HepG2 (cell line): ENCODE measurements around the gene TRH. TPM values are rescaled to one million over a fixed set of nuclear protein-coding genes. Genes with fewer than 3 reads are reported as not detected.
A peak's percentile ranks its signal among the peaks of the same experiment; 100 is the strongest.
"Not testable (repeated sequence)": the region's sequence is repeated elsewhere in the genome, so short reads cannot be mapped to it uniquely, and the experiment has no call there.

Source experiments
- ATAC-seq: fragments of 200-7000 bp; cut with Tn5 transposase; 3 replicates; pipeline ENCODE4 v1.9.1; 2020; ENCODE audit warnings: mild to moderate bottlenecking, moderate library complexity
- BruUV-seq: library from RNA; stranded (reverse); fragments of 400-500 nt; replicated peaks from 2 replicates; lab custom pipeline; 2021; lab: Mats Ljungman, UMichigan
- CTCF ChIA-PET: fragments of 300-600 bp; formaldehyde crosslinking; extraction: SDS; loops from one replicate; lab custom pipeline; 2021; ENCODE audit warnings: low total read pairs, inconsistent platforms, low intra/inter-chr PET ratio; lab: Yijun Ruan, JAX
- POLR2A ChIA-PET: fragments of 350-600 bp; sonication (Branson Sonifier 250); formaldehyde crosslinking; loops from one replicate; lab custom pipeline; 2020; ENCODE audit warnings: antibody characterized with exemption, inconsistent platforms; lab: Yijun Ruan, JAX
- DNase-seq: peaks from one replicate; pipeline ENCODE4 v3.0.0-alpha.2; 2015; ENCODE audit warnings: low spot score
- FAIRE-seq: peaks from 3 replicates; lab custom pipeline; 2011; peaks lifted over from hg19 to GRCh38; lab: Jason Lieb, UNC
- H2AFZ ChIP-seq: one replicate; pipeline ENCODE4 v1.6.1; 2011; ENCODE audit warnings: low read length, inconsistent platforms
- H3K27ac ChIP-seq: fragments of 300-600 bp; 3 replicates; pipeline ENCODE4 v1.8.0; 2011; ENCODE audit warnings: mixed run types, mild to moderate bottlenecking, mixed read lengths, low read length, inconsistent platforms; ENCODE audit not compliant: insufficient read depth; ENCODE audit errors: extremely low read length
- H3K27me3 ChIP-seq, 2 experiments: fragments of 200-600 bp in 1 of 2; 2 replicates in 1 of 2; 3 replicates in 1 of 2; pipeline versions ENCODE4 v1.6.0 to v1.8.0; 2011; ENCODE audit warnings: low read length in 2 of 2, mild to moderate bottlenecking in 2 of 2, moderate library complexity in 2 of 2, inconsistent platforms in 1 of 2; ENCODE audit not compliant: insufficient read depth in 2 of 2, control insufficient read depth in 1 of 2
- H3K36me3 ChIP-seq, 2 experiments: fragments of 200-600 bp in 1 of 2; replicated peaks in 1 of 2; 2 replicates in 1 of 2; 3 replicates in 1 of 2; pipeline versions ENCODE4 v1.5.1 to v1.8.0; 2011; ENCODE audit warnings: low read length in 2 of 2, inconsistent platforms in 1 of 2; ENCODE audit not compliant: insufficient read depth in 2 of 2, control insufficient read depth in 1 of 2
- H3K4me1 ChIP-seq: 2 replicates; pipeline ENCODE4 v1.5.1; 2012; ENCODE audit warnings: low read length, inconsistent platforms; ENCODE audit not compliant: insufficient read depth
- H3K4me2 ChIP-seq: 2 replicates; pipeline ENCODE4 v1.6.0; 2011; ENCODE audit warnings: low read depth, low read length, inconsistent platforms
- H3K4me3 ChIP-seq, 3 experiments: fragments of 200-600 bp in 1 of 3; sonication (generic), shearing (Covaris generic) in 1 of 3; replicated peaks in 1 of 3; 2 replicates each; pipeline ENCODE4 v1.5.1; 2011 to 2016; ENCODE audit warnings: low read length in 3 of 3, inconsistent platforms in 2 of 3, low read depth in 2 of 3, mild to moderate bottlenecking in 2 of 3, control low read depth in 1 of 3, mixed read lengths in 1 of 3; ENCODE audit not compliant: insufficient read depth in 1 of 3
- H3K79me2 ChIP-seq: one replicate; pipeline ENCODE4 v1.6.1; 2011; ENCODE audit warnings: low read length, inconsistent platforms; ENCODE audit not compliant: insufficient read depth
- H3K9ac ChIP-seq: 2 replicates; pipeline ENCODE4 v1.6.0; 2011; ENCODE audit warnings: mild to moderate bottlenecking, low read depth, low read length, inconsistent platforms; ENCODE audit not compliant: insufficient read depth
- H3K9me3 ChIP-seq: 2 replicates; pipeline ENCODE4 v1.5.1; 2012; ENCODE audit warnings: mild to moderate bottlenecking, low read length
- H4K20me1 ChIP-seq: 2 replicates; pipeline ENCODE4 v1.6.0; 2011; ENCODE audit warnings: inconsistent platforms, mild to moderate bottlenecking, low read length, moderate library complexity; ENCODE audit not compliant: insufficient read depth
- CTCF ChIP-seq: sonication (generic); formaldehyde crosslinking; IDR thresholded peaks from 2 replicates; pipeline ENCODE4 v1.5.0; 2020; ENCODE audit warnings: mild to moderate bottlenecking, missing genetic modification reagents, moderate library complexity
- RAD21 ChIP-seq: fragments of 450-650 bp; formaldehyde crosslinking; IDR thresholded peaks from 2 replicates; pipeline ENCODE4 v1.5.0; 2020; ENCODE audit warnings: mild to moderate bottlenecking
- STAG1 ChIP-seq: sonication (generic); formaldehyde crosslinking; IDR thresholded peaks from 2 replicates; pipeline ENCODE4 v1.4.0; 2020; ENCODE audit warnings: missing genetic modification reagents
- YY1 ChIP-seq: IDR thresholded peaks from 2 replicates; pipeline ENCODE4 v1.6.1; 2011; ENCODE audit warnings: low read length, low read depth, moderate library complexity, mild to moderate bottlenecking; ENCODE audit not compliant: insufficient read depth, insufficient replicate concordance
- ZFX ChIP-seq: sonication (generic); formaldehyde crosslinking; IDR thresholded peaks from 2 replicates; pipeline ENCODE4 v1.4.0; 2020; ENCODE audit warnings: mild to moderate bottlenecking, low read depth, missing genetic modification reagents, moderate library complexity
- ZFY ChIP-seq: sonication (generic); formaldehyde crosslinking; IDR thresholded peaks from 2 replicates; pipeline ENCODE4 v1.4.0; 2020; ENCODE audit warnings: missing genetic modification reagents
- ZNF205 ChIP-seq: IDR thresholded peaks from 2 replicates; pipeline ENCODE4 v1.6.1; 2018; ENCODE audit warnings: missing biosample characterization, missing genetic modification reagents
- ZNF263 ChIP-seq: sonication (generic); formaldehyde crosslinking; IDR thresholded peaks from 2 replicates; pipeline ENCODE4 v1.4.0; 2020; ENCODE audit warnings: missing genetic modification reagents
- ZNF777 ChIP-seq: sonication (generic); formaldehyde crosslinking; IDR thresholded peaks from 2 replicates; pipeline ENCODE4 v1.4.0; 2020; ENCODE audit warnings: missing genetic modification reagents
- WGBS: methylation state at CpG from one replicate; pipeline ENCODE4 v1.1.6; 2017; ENCODE audit warnings: low lambda C conversion rate; 5-methylcytosine and 5-hydroxymethylcytosine counted together
- in situ Hi-C: cut with HindIII; loops from 2 replicates; pipeline ENCODE4 v1.10.0; 2017; ENCODE audit warnings: low pct_unique_long_range_greater_than_20kb; ENCODE audit not compliant: extremely low pct_ligation_motif_present
- intact Hi-C: fragments of 100-400 bp; cut with micrococcal nuclease; formaldehyde crosslinking; loops from one replicate; pipeline ENCODE4 v1.10.0; 2022; ENCODE audit not compliant: unreplicated experiment
- polyA plus RNA-seq, 8 experiments: library from polyadenylated mRNA; depleted of rRNA in 3 of 8; stranded (reverse) in 7 of 8; unstranded in 1 of 8; fragments of >200 nt; fragmentation: Illumina TruSeq in 4 of 8; extraction: Trizol in 4 of 8; gene quantifications; 2 replicates each; pipeline versions ENCODE4 v1.2.1 to v1.2.3, GENCODE V29; 2011 to 2016; ENCODE audit warnings: low read depth in 4 of 8, missing spikeins in 1 of 8, mixed read lengths in 1 of 8; ENCODE audit not compliant: insufficient read depth in 1 of 8
- total RNA-seq, 5 experiments: library from RNA; depleted of rRNA; stranded (reverse); fragments of >200 nt; fragmentation: Illumina TruSeq; extraction: Trizol; gene quantifications; 2 replicates each; pipeline ENCODE4 v1.2.3, GENCODE V29; 2016; ENCODE audit warnings: low read depth in 1 of 5
- TF ChIP-seq, protein P1 (sequence below): sonication (generic); formaldehyde crosslinking; IDR thresholded peaks from 2 replicates; pipeline ENCODE4 v1.5.1; 2020; ENCODE audit warnings: mild to moderate bottlenecking, missing genetic modification reagents, moderate library complexity

Gene TRH
- total and polyA plus RNA-seq, 2 of the 13 experiments (the other 11 are each of a cell fraction or from before 2014, with no cell fraction given) = not detected

DNA sequence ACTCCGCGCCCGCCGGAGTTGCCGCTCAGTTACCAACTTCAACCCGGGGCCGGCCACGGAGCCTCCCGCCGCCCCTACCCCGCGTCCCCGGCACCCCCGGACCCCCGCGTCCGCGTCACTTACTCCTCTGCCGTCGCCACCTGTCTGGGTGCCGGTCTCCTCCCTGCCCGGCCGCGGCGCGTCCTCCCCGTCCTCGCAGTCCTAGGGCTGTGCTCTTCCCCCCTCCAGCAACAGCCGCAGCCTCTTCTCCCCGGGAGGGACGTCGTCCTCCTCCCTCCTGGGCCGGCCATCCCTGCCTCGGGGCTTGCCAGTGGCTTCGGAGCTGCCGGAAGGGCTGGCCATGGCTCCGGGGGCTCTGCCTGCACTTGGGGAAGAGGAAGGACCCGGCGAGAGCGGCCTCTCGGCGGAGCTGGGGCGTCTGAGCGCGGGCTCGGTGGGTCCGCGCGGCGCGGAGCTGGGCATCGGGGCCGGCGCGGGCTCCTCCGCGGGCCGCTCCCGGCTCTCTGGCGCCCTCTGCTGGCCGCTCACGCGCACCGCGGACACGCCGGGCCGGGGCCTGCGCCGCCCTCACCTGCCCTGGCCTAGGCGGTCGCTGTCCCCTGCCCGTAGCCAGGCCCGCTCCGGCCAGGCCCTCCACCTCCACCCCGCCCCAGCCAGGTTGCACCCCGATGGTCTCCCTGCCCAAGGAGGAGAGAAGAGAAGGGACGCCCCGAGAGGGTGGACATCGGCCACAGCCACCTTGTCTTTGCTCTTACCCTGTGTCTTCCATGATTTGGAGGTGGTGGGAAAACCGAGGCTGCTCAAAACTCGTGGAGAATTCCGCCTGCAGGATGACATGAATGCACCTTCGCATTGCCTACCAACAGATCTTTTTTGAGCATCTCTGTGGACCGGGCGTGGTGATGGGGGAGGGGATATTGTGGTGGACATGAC, 28.4 kb downstream of the TRH start:
- H4K20me1 ChIP-seq, POLR2A ChIA-PET, in situ Hi-C loops, H3K9me3 ChIP-seq, H3K27me3 ChIP-seq, H3K4me1 ChIP-seq, FAIRE-seq, BruUV-seq, H2AFZ ChIP-seq, DNase-seq, H3K36me3 ChIP-seq, H3K27ac ChIP-seq, H3K9ac ChIP-seq, H3K79me2 ChIP-seq: not testable (repeated sequence)
- CTCF ChIA-PET = interaction anchor here (1.4 to 1.6 kb wide), 2 partner anchors 61 to 96 kb away, joined by 3 to 18 read pairs; no protein-coding TSS in a partner anchor
- WGBS = 12% methylated on average over 13 of the region's 86 CpGs
- TF ChIP-seq YY1 (peak; percentile 37), ZNF777 (CRISPR knock-in tag) (peak; percentile 60; the same call in 1 of the 2 replicates), ZNF205 (CRISPR knock-in tag) (peak; percentile 62; the same call in 1 of the 2 replicates), CTCF (CRISPR knock-in tag) (peak; percentile 58; the same call in 1 of the 2 replicates), STAG1 (CRISPR knock-in tag) (peak; percentile 66), ZFX (CRISPR knock-in tag) (peak; percentile 32; the same call in 1 of the 2 replicates), ZNF263 (CRISPR knock-in tag) (peak; percentile 63), ZFY (CRISPR knock-in tag) (peak; percentile 32; the same call in 1 of the 2 replicates), RAD21 (CRISPR knock-in tag) (peak; percentile 92)
- TF ChIP-seq, protein P1, sequence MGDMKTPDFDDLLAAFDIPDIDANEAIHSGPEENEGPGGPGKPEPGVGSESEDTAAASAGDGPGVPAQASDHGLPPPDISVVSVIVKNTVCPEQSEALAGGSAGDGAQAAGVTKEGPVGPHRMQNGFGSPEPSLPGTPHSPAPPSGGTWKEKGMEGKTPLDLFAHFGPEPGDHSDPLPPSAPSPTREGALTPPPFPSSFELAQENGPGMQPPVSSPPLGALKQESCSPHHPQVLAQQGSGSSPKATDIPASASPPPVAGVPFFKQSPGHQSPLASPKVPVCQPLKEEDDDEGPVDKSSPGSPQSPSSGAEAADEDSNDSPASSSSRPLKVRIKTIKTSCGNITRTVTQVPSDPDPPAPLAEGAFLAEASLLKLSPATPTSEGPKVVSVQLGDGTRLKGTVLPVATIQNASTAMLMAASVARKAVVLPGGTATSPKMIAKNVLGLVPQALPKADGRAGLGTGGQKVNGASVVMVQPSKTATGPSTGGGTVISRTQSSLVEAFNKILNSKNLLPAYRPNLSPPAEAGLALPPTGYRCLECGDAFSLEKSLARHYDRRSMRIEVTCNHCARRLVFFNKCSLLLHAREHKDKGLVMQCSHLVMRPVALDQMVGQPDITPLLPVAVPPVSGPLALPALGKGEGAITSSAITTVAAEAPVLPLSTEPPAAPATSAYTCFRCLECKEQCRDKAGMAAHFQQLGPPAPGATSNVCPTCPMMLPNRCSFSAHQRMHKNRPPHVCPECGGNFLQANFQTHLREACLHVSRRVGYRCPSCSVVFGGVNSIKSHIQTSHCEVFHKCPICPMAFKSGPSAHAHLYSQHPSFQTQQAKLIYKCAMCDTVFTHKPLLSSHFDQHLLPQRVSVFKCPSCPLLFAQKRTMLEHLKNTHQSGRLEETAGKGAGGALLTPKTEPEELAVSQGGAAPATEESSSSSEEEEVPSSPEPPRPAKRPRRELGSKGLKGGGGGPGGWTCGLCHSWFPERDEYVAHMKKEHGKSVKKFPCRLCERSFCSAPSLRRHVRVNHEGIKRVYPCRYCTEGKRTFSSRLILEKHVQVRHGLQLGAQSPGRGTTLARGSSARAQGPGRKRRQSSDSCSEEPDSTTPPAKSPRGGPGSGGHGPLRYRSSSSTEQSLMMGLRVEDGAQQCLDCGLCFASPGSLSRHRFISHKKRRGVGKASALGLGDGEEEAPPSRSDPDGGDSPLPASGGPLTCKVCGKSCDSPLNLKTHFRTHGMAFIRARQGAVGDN (CRISPR knock-in tag) = peak; percentile 25; the same call in 1 of the 2 replicates
- Histone ChIP-seq H3K4me2 (peak overlapping the region; percentile 63), H3K4me3 (peak overlapping the region in 2 of 3 experiments; percentile 31 to 58; a peak in 3 of 6 replicates)
- intact Hi-C loops = loop anchor here (1.0 kb wide), 1 partner anchor 61 kb away; no protein-coding TSS in a partner anchor
- ATAC-seq = peak; percentile 92
